ENCODE data around the gene SRC.

The SRC gene

DNA sequence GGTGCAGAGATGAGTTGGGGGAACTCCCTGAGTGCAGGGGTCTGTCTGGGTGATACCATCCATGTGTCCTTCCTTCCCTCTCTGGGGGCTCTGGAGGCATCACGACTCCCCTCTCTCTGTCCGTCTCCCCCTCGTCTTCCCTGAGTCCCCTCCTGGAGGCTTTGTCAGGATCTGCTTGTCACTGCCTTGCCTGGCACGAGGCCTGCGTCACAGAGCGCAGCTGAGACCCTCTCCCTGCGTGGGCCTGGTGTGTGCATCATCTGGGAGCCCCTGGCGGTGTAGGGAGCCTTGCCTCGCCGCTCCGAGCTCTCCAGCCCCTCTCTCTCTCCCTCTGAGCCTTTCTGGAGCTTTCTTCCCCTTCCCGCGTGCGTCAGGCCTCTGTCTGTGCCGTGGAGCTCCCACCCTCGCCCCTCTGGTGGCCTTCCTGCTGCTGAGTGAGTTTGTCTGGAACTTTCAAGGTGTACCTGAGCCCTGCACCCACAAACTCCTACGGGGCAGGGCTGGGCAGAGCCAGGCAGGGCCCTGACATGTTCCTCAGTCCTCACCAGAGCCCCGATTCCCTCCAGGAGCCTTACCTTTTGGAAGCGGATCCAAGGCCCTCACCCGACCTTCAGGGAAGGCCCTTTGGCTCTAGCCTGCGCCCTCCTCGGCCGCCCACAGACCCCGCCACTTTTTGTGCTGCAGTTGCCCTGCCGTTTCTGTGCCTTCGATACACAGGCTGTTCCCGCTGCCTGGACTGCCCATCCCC is 70.3 kb downstream of the SRC start:
- no peak for DNase-seq

DNA sequence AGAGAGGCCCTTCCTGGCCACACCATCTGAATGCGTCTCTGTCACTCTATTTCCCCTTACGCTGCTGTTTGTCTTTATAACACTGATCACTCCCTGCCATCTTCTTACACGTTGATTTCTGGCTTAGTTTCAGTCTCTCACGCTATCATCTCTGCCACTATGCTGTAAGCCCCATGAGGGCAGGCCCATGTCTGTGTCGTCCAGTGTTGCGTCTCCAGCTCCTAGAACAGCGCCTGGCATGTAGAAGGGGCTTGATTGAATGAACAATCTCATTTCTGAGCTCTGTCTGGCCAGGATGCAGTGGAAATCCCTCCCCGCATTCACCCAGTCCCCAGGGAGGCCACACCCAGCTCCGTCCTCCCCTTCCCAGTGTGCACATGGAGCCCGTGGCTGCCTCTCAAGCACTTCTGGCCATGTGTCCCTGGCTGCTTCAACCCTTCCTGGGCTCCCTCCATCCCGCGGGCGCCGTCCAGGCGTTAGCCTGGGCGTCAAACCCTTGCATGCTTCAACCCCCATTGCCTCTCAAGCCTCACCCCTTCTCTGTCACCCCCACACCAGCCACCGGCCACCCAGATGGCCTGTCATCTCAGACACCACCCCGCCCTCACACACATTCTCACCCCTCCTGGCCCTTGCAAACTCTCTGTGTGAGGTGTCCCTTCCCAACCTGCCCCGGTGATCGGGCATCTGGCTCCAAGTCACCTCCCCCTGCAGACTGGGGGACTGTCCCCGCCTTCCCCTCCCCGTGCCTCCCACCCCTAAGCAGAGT is 71.1 kb downstream of the SRC start:
- DNase-seq, result no peak

DNA sequence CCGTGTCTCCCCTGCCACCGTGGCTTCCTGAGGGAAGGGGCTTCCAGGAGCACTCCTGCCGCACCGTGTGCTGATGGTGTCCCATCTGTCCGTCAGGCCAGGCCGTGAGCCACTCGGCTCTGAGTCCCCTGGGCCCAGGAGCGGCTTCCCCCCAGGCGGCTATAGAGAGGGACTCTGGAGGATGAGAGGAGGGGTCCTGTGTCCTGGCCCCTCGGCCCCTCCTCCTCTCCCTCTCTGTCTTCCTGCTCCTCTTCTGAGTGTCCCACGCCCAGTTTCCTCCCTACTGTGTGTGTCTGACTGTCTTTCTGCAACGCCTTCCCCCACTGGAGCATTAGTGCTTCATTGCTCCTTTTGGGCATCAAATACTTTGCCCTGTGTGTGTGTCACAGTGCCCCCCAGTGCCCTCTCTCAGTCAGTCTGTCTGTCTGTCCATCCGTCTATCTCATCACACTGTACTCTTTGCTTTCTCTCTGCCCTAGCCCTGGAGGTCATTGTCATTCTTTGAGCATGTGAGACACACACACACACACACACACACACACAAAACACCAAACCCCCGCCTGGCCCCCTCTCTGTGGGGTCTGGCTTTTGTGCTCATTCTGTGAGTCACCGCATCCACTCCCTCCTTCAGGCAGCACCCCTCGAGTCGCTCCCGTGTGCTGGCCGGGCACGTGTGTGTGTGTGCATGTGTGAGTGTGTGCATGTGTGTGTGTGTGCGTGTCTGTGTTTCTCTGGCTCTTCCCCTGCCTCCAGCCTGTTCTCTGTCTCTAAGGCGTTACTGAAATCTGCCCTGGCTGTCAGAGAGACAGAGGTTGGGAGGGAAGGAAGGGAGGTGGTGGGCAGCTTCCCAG is 71.9 kb downstream of the SRC start:
- no peak for DNase-seq

GRCh38 chr20:37418591-37419109 is 72.7 kb downstream of the SRC start:
- no peak for DNase-seq

GRCh38 chr20:37419307-37419706 is 73.4 kb downstream of the SRC start:
- DNase-seq, result no peak

GRCh38 chr20:37419774-37420542 is 74.0 kb downstream of the SRC start:
- DNase-seq, result no peak

DNA sequence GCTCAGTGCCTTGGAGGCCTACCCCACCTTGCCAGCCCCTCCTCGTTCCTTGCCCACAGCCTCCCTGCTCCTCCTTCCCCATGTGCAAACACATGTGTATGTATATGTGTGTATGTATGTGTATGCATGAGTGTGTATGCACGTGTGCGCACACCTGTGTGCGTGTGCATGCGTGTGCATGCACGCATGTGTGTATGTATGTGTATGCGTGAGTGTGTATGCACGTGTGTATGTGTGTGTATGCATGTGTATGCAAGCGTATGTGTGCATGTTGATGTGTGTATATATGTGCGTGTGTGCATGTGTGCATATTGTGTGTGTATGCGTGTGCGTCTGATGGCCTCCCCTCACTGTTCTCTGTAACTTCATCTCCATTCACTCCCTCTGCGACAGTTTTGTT is 74.7 kb downstream of the SRC start:
- DNase-seq, result no peak

DNA sequence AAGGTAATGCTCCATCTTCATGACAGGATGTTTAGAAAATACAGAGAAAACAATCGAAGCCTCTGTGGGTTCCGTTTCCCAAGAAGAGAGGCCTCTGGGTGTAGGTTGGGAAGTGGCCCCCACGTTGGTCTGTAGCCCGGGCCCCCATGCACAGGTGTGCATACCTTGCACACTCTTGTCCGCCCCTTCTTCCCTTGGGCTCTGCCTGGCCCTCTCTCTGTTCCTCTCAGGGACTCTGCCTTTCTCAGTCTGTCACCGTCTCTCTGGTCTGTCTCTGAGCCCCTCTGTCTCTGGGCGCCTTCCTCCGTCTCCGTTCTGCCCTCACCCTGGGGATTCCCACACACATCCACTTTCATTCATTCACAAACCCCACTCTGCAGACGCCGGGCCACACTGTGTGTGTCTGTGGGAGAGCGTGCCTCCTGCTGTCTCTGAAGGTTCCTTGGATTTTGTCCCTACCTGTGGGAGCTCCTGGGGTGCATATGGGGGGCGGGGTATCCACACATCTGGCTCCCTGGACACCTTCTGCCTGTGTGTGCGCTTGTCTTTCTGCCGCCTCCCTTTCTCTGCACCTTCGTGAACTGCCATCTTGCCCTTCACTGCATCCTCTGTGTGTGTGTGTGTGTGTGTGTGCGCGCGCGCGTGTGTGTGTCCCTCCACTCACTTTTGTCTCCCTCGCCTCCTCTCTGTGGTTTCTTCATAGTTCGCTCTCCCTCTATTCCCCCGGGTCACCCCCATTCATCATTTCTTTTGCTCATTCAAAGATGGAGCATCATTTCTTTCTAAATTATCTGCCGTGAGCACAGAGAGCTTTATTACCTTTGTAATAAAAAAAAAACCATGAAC is 75.3 kb downstream of the SRC start:
- DNase-seq, result no peak

DNA sequence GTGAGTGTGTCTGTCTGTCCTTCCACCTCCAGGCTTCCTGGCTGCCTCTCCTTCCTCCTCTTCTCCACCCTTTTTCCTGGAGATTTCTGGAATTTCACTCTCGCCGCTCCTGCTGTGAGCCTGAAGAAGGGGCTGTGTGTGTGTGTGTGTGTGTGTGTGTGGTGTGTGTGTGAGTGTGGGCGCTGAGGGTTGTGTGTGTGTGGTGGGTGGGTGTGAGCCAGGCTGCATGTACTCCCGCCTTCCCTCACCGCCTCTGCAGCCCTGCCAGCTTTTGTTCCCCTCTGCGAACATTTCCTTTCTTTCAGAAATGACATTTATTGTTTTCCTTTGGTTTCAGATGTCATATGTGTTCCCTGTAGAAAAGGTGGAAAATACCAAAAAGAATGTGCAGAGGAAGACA is 76.0 kb downstream of the SRC start:
- no peak for DNase-seq

DNA sequence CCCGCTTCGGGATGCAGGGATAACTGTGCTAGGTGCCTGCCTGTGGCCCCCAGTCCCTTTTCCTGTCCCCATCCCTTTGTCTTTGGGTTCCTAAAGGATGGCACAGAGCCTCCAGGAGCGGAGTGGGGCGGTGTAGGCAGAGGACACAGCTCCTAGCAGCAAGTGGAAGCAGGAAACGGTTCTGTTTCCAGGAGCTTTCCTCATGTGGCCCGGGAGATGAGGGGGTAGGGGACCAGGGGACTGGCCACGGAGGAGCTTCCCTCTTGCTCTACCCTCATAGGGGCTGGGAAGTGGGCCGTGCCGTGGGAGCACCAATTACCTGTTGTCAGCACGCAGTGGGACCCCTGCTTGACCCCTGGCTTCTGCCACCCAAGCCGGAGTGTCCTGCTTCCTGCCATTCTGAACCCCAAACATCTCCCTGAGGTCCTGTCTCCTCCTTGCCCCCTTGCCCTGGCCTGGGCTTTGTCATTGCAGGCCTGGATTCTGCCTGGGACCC is 76.9 kb downstream of the SRC start:
- DNase-seq, result no peak

- DNase-seq, result no peak
Measured at GRCh38 chr20:37423545-37423944, 77.6 kb downstream of the SRC start.

GRCh38 chr20:37424062-37424851 is 78.3 kb downstream of the SRC start:
- DNase-seq, result no peak

DNA sequence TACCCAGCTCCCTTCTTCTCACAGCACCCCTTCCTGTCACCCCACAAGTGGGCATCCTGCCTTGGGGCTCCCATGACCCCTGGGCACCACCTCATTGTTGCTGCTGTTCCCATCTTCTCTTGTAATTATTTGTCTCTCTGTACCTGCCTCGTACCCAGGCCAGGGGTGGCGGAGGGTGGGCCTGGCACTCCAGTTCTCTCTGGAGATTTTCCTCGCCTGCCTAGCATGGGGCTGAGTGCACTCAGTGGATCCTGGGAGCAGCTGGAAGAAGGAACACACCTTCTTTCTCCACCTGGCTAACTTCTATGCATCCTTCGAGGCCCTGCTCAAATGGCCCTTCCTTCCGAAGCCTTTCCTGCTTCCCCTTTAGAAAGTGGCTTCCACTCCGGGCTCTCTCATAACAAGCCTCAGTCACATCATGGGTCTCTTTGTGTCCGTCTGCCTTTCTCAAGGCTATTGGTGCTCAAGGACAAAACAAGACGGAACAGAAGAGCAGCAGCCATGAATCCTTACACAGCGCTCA is 79.2 kb downstream of the SRC start:
- DNase-seq, result no peak

GRCh38 chr20:37426106-37426505 is 80.2 kb downstream of the SRC start:
- no peak for DNase-seq

DNA sequence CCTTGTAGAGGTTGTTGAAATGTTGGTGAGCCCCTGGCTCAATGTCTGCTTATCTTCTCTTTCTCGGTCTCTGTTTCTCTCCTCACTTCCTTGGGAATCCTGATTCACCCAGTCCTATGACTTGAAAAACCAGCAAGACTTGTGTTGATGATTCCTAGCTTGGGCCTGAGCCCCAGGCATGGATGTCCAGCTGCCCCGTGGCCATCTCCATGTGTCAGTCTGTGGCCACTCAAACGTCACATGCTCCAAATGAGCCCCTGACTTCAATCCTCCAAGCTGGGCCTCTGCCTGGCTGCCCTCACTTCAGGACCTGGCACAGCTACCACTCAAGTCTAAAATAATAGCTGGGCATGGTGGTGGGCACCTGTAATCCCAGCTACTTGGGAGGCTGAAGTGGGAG is 81.0 kb downstream of the SRC start:
- no peak for DNase-seq

GRCh38 chr20:37430044-37430443 is 84.1 kb downstream of the SRC start:
- DNase-seq, result no peak

DNA sequence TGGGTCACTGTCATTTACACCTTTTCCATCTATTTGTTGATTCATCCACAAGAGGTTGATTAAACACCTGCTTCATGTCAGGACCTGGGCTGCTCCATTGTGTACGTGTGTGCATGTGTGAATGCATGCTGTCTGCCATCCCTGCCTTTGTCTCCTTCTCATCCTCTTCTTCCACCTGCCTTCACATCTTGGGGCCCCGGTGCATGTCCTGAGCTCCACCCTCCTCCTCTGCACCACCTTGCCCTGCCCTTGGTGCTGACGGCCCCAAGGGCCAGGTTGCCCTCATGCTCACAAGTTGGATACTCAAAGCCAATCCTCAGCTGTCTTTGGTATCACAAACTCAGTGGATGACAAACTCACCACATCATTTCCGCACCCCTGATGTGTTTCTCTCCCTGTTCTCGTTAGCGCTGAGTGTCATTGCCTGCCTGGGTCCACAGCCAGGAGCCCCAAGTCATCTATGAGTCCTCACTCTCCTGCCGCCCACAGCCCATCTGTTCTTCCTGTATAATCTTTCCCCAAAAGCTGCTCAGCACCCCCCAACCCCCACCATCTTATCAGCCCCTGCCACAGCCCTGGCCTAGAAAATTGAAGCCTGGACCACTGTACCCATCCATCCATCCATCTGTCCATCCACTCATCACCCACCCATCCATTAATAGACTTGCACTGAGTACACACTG is 85.0 kb downstream of the SRC start:
- DNase-seq, result no peak

DNA sequence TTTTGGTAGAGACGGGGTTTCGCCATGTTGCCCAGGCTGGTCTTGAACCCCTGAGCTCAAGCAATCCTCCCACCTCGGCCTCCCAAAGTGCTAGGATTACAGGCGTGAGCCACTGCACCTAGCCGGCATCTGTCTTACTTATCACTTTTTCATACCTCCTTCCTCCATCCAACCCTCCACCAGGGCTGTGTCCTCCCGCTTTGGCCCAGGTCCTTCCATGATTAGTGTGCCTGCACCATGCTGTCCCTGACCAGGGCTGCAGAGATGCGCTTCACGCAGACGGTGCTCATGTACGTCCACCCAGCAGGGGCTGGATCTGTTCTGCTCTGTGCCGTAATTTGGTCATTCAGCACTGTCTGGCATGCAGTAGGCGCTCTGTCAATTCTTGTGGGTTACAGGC is 85.8 kb downstream of the SRC start:
- DNase-seq, result no peak

GRCh38 chr20:37432606-37433005 is 86.7 kb downstream of the SRC start:
- DNase-seq, result no peak

- no peak for DNase-seq
Measured at GRCh38 chr20:37435607-37436006, 89.7 kb downstream of the SRC start.

All from CD4-positive, alpha-beta T cell treated with Interleukin-1 beta for 1 hour (primary cell).